HG03280 (cell line): ENCODE results near the gene POU6F1.
"Not testable (repeated sequence)": the region's sequence is repeated elsewhere in the genome, so short reads cannot be mapped to it uniquely, and the experiment has no call there.

ENCODE experiments used
- ATAC-seq: cut with Tn5 transposase; IDR thresholded peaks from one replicate; pipeline ENCODE4 v1.9.1; 2021; ENCODE audit warnings: mild to moderate bottlenecking, moderate library complexity; ENCODE audit not compliant: unreplicated experiment

The POU6F1 gene

GRCh38 chr12:51227962-51228361 lies 10.1 kb upstream of the POU6F1 start:
- ATAC-seq = no peak

GRCh38 chr12:51227112-51227511 lies 9.2 kb upstream of the POU6F1 start:
- ATAC-seq = not testable (repeated sequence)

- ATAC-seq = no peak
Observed at GRCh38 chr12:51225771-51226170, 7.9 kb upstream of the POU6F1 start.

GRCh38 chr12:51225234-51225633 lies 7.4 kb upstream of the POU6F1 start:
- no peak for ATAC-seq

DNA sequence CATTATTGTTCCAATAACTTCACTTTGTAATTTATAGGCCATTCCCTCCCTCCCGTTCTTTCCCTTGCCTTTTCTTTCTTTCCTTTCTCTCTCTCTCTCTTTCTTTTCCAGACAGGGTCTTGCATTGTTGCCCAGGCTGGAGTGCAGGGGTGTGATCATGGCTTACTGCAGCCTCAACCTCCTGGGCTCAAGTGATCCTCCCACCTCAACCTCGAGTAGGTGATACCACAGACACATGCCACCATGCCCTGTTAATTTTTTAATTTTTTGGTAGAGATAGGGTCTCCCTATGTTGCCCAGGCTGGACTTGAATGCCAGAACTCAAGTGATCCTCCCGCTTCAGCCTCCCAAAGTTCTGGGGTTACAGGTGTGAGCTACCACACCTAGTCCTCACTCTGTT lies 6.8 kb upstream of the POU6F1 start:
- no peak for ATAC-seq

DNA sequence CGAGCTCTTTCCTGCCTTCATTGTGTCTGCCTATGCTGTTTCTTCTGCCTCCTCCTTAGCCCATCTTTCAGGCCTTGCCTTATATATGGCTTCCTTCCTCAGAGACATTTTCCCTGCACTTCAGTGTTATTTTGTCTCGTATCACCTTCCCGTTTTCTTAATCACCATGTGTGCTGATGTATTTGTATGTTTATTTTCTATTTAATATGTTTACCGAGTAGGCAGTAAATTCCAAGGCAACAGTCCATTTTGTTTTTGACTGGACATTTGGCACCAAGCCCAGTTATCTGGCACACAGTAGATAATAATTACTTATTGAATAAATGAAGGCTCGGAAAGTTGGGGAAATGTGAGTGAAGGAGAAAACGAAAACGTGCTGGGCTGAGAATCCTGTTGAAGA lies 4.6 kb upstream of the POU6F1 start:
- ATAC-seq = no peak

DNA sequence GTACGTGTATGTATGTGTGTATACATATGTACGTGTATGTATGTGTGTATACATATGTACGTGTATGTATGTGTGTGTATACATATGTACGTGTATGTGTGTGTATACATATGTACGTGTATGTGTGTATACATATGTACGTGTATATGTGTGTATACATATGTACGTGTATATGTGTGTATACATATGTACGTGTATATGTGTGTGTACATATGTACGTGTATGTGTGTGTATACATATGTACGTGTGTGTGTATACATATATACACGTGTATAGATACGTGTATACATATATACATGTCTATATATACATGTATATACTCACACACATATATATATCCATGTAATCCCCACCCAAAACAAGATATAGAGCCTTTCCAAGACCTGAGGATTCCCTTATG lies 2.0 kb upstream of the POU6F1 start:
- ATAC-seq = not testable (repeated sequence)

DNA sequence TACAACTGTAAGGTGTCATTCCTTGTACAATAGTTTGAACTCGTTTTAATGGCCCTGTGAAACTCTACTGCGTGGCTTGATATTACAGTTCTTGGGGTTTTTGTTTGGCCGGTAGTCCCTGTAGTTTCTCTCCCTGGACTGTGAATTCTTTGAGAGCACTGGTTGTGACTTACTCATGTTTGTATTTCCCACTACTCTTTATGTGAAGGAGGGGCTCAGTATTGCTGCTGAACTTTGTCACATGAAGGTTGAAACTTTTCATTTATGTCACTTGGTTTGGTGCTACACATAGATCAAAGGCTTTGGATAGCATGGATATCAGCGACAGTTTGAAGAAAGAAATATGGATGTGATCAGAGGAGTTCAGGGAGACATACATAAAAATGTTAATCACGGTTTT lies 1.5 kb upstream of the POU6F1 start:
- no peak for ATAC-seq

- no peak for ATAC-seq
Observed at GRCh38 chr12:51218607-51219161, 822 bp upstream of the POU6F1 start.

DNA sequence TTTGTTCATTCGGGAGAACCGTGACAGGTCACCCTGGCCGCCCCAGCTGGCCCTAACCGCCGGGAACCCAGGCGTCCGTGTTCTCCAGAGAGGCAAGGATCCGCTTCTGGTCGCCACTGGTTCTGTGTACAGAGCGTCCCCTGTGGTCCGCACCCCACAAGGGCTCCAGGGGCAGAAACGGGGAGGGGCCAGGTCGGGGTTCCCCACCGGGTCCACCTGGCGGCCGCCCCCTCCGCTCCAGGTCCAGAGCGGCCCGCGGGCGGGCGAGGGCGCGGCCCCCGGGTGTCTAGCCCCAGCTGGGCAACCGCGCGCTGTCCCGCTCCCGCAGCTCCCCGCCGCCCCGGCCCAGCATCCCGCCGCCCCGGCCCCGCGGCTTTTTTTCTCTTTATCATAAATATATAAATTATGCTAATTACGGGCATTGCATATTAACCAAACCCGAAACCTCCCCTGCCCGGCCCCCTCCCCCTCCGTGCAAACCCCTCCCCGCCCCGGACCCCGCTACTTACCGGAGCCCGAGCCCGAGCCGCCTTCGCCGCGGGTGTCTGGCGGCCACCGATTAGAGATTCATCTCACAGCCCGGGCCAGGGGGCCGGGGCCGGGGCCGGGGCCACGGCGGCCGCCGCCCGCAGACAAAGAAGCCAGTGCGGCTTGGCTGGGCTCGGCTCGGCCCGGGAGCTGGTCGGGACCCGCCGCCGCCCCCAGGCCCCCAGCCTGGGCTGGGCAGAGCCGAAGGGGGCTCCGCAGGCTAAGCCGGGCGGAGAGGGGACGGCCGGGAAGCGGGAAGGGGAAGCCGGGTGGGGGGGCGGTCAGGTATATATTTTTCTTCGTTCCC lies 512 bp downstream of the POU6F1 start:
- ATAC-seq = peak; percentile 28

- ATAC-seq = no peak
Observed at GRCh38 chr12:51216642-51217041, 1.2 kb downstream of the POU6F1 start.

DNA sequence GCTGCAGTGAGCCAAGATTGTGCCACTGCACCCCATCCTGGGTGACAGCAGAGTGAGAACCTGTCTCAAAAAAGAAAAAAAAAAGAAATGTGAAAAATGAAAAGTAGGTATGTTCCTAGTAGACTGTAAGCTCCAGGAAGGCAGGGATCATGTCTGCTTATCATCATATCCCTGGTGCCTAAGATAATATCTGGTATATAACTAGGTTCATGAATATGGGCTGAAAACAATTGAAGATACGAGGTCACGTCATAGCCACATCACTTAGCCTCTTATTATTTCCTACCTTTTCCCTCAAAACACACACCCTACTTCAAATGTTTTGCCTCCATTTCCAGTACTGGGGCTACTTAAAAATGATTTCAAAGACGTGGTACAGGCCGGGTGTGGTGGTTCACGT lies 3.0 kb downstream of the POU6F1 start:
- no peak for ATAC-seq

- ATAC-seq = no peak
Observed at GRCh38 chr12:51210690-51211395, 7.0 kb downstream of the POU6F1 start.

DNA sequence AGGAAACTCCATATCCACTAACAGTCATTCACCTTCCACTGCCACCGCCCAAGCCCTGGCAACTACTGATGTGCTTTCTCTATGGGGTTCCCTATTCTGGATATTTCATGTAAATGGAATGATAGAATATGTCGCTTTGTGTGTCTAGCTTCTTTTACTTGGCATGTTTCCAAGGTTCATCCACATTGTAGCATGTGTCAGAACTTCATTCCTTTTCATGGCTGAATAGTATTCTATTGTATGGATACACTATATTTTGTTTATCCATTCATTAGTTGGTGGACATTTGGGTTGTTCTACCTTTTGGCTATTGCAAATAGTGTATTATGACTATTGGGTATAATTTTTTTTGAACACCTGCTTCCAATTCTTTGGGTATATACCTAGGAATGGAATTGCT lies 8.6 kb downstream of the POU6F1 start:
- no peak for ATAC-seq

GRCh38 chr12:51208016-51208660 lies 9.7 kb downstream of the POU6F1 start:
- no peak for ATAC-seq

DNA sequence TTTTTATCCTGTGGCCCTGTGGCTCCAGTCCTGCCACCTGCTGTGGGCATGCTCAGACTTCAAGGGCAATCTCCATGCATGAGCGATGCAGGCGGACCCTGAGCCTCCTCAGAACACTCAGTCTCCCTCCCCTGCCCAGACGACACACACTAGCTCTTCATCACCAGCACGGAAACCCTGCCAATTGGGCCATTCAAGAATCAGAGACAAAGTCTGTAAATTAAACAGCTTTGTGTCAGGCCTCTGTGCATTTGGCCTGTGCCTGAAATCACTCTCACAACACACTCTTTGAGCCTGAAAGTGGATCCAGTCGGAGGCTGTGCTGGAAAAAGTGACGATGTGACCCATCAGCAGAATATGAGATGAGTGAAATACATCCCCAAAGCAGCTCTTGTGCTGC lies 12.5 kb downstream of the POU6F1 start:
- ATAC-seq = no peak

DNA sequence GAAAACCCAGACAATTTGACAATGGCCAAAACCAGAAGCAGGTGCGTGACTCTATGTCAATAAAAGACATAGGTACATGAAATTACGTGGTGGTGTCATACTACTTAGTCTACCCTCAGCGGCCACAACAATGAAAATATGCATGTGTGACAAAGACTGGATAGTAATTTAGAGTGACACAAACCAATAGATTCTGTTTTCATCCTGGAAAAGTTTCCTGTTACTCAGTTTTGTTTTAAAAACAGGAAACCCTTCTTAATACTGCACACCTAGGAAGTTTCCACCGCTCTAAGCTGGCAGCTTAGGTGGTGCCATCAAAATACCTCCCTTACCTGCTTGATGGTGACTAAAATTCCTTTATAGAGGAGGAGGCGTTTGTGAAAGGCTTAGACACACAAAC lies 15.1 kb downstream of the POU6F1 start:
- no peak for ATAC-seq

- no peak for ATAC-seq
Observed at GRCh38 chr12:51200806-51201205, 17.1 kb downstream of the POU6F1 start.

GRCh38 chr12:51200156-51200555 lies 17.7 kb downstream of the POU6F1 start:
- ATAC-seq = no peak

GRCh38 chr12:51199366-51199945 lies 18.4 kb downstream of the POU6F1 start:
- no peak for ATAC-seq
